GM19372 (cell line): ENCODE data around the gene TMEM11.
"Not testable (repeated sequence)": the region's sequence is repeated elsewhere in the genome, so short reads cannot be mapped to it uniquely, and the experiment has no call there.

Experiments
- ATAC-seq: cut with Tn5 transposase; IDR thresholded peaks from one replicate; pipeline ENCODE4 v1.9.1; 2021; ENCODE audit warnings: mild to moderate bottlenecking, low read depth, moderate library complexity; ENCODE audit not compliant: unreplicated experiment

Gene TMEM11

GRCh38 chr17:21212826-21213637, 929 bp downstream of the TMEM11 start:
- ATAC-seq = no peak

- ATAC-seq = no peak
These were observed 2.0 kb downstream of the TMEM11 start for GRCh38 chr17:21211825-21212479.

- no peak for ATAC-seq
These were observed 3.4 kb downstream of the TMEM11 start for GRCh38 chr17:21210411-21211076.

GRCh38 chr17:21209511-21210175, 4.3 kb downstream of the TMEM11 start:
- no peak for ATAC-seq

GRCh38 chr17:21208352-21208751, 5.6 kb downstream of the TMEM11 start:
- no peak for ATAC-seq

- no peak for ATAC-seq
These were observed 9.0 kb downstream of the TMEM11 start for GRCh38 chr17:21204935-21205334.

GRCh38 chr17:21202512-21202911, 11.4 kb downstream of the TMEM11 start:
- no peak for ATAC-seq

GRCh38 chr17:21201874-21202273, 12.1 kb downstream of the TMEM11 start:
- ATAC-seq = no peak

- no peak for ATAC-seq
These were observed 12.7 kb downstream of the TMEM11 start for GRCh38 chr17:21201298-21201595.

- ATAC-seq = no peak
These were observed 13.2 kb downstream of the TMEM11 start for GRCh38 chr17:21200590-21201297.

- ATAC-seq = no peak
These were observed 14.1 kb downstream of the TMEM11 start for GRCh38 chr17:21199856-21200255.

- no peak for ATAC-seq
These were observed 14.7 kb downstream of the TMEM11 start for GRCh38 chr17:21199311-21199710.

GRCh38 chr17:21198411-21198810, 15.6 kb downstream of the TMEM11 start:
- ATAC-seq = no peak

- no peak for ATAC-seq
These were observed 17.8 kb downstream of the TMEM11 start for GRCh38 chr17:21196126-21196525.

GRCh38 chr17:21194703-21195102, 19.3 kb downstream of the TMEM11 start:
- no peak for ATAC-seq

- ATAC-seq = no peak
These were observed 19.7 kb downstream of the TMEM11 start for GRCh38 chr17:21194226-21194625.

GRCh38 chr17:21193031-21193430, 20.9 kb downstream of the TMEM11 start:
- ATAC-seq = no peak

- not testable (repeated sequence) for ATAC-seq
These were observed 21.5 kb downstream of the TMEM11 start for GRCh38 chr17:21192414-21192813.

GRCh38 chr17:21191698-21192097, 22.3 kb downstream of the TMEM11 start:
- no peak for ATAC-seq

- no peak for ATAC-seq
These were observed 23.9 kb downstream of the TMEM11 start for GRCh38 chr17:21190078-21190477.

- no peak for ATAC-seq
These were observed 24.6 kb downstream of the TMEM11 start for GRCh38 chr17:21189361-21189760.
